Gastroesophageal sphincter (tissue), 4 donors: Measurements from ENCODE around the gene ZNF385B. TPM values are rescaled to one million over a fixed set of nuclear protein-coding genes. Genes with fewer than 3 reads are reported as not detected.
A peak's percentile ranks its signal among the peaks of the same experiment; 100 is the strongest.

ENCODE experiments used
- ATAC-seq: fragments of 150-250 bp; one replicate; pipeline ENCODE4 v1.9.1; 2016; ENCODE audit warnings: mild to moderate bottlenecking, moderate library complexity
- H3K27ac ChIP-seq, 4 donors: fragments of 200-600 bp; sonication (generic) in 3 of 4; 1 replicate in 3 of 4; 2 replicates in 1 of 4; pipeline ENCODE4 v1.5.1; 2016 to 2019
- H3K27me3 ChIP-seq: fragments of 200-600 bp; sonication (generic); one replicate; pipeline ENCODE4 v1.5.1; 2019
- H3K36me3 ChIP-seq, 2 donors: fragments of 200-600 bp; sonication (generic); one replicate each; pipeline ENCODE4 v1.5.1; 2019; ENCODE audit warnings: control low read depth in 1 of 2
- H3K4me1 ChIP-seq, 3 donors: fragments of 200-600 bp; sonication (generic); 1 replicate in 2 of 3; 2 replicates in 1 of 3; pipeline ENCODE4 v1.5.1; 2016 to 2019; ENCODE audit warnings: control low read depth in 2 of 3
- H3K4me3 ChIP-seq, 2 donors: fragments of 200-600 bp; sonication (generic); one replicate each; pipeline ENCODE4 v1.5.1; 2019; ENCODE audit warnings: mild to moderate bottlenecking in 1 of 2, moderate library complexity in 1 of 2
- H3K9me3 ChIP-seq, 3 donors: fragments of 200-600 bp; sonication (generic); one replicate each; pipeline ENCODE4 v1.5.1; 2017 to 2019; ENCODE audit warnings: control low read depth in 2 of 3
- EP300 ChIP-seq: sonication (generic); formaldehyde crosslinking; IDR thresholded peaks from one replicate; pipeline ENCODE4 v1.6.1; 2017; ENCODE audit warnings: antibody characterized with exemption, mild to moderate bottlenecking
- POLR2A ChIP-seq, 2 donors: fragments of 450-650 bp; IDR thresholded peaks; one replicate each; pipeline ENCODE4 v1.6.1; 2017; ENCODE audit warnings: antibody characterized with exemption in 2 of 2, mild to moderate bottlenecking in 2 of 2, moderate library complexity in 1 of 2
- POLR2AphosphoS5 ChIP-seq: sonication (generic); formaldehyde crosslinking; IDR thresholded peaks from one replicate; pipeline ENCODE4 v1.6.1; 2017; ENCODE audit warnings: antibody characterized with exemption
- WGBS, 2 donors: methylation state at CpG; one replicate each; pipeline ENCODE4 v1.1.5; 2018; ENCODE audit warnings: low coverage in 1 of 2; 5-methylcytosine and 5-hydroxymethylcytosine counted together
- total RNA-seq, 4 donors: library from RNA; depleted of rRNA; stranded (reverse); fragments of >200 nt; gene quantifications; one replicate each; pipeline ENCODE4 v1.1.0, GENCODE V29; 2016
- TF ChIP-seq, protein P1 (sequence below), 4 experiments: fragments of 200-600 bp in 2 of 4; fragments of 450-650 bp in 2 of 4; sonication (generic) in 1 of 4; IDR thresholded peaks; one replicate each; pipeline ENCODE4 v1.5.1; 2017 to 2019; ENCODE audit warnings: antibody characterized with exemption in 4 of 4, mild to moderate bottlenecking in 2 of 4, moderate library complexity in 2 of 4

The ZNF385B gene
- total RNA-seq, 4 donors from 2014 or later, result 2.7 to 7.6 (median 3.9) TPM

DNA sequence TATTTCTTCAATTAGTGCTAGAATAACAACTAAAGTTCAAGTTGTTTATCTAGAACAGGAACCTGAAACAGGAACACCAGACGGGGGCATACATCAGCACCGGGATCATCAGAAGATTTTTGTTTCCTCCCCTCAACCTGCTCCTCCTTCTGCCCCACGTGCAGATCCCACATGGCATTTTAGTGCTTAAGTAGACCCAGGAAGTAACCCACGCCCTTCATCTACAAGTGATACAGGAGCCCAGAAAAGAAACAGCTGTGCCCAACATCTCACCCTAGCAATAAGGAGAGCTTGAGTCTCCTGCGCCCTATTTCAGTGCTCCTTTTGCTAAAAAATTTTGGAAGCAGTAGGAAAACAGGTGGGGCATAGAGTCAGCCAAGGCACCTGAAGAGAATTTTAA lies 5.2 kb downstream of the ZNF385B start:
- H3K27ac ChIP-seq, result peak overlapping the region in 2 of 4 donors; percentile 1 to 48
- TF ChIP-seq EP300 (no peak), POLR2AphosphoS5 (no peak), POLR2A (IDR thresholded peaks at IDR 0.05) (no peak)
- TF ChIP-seq, protein P1, sequence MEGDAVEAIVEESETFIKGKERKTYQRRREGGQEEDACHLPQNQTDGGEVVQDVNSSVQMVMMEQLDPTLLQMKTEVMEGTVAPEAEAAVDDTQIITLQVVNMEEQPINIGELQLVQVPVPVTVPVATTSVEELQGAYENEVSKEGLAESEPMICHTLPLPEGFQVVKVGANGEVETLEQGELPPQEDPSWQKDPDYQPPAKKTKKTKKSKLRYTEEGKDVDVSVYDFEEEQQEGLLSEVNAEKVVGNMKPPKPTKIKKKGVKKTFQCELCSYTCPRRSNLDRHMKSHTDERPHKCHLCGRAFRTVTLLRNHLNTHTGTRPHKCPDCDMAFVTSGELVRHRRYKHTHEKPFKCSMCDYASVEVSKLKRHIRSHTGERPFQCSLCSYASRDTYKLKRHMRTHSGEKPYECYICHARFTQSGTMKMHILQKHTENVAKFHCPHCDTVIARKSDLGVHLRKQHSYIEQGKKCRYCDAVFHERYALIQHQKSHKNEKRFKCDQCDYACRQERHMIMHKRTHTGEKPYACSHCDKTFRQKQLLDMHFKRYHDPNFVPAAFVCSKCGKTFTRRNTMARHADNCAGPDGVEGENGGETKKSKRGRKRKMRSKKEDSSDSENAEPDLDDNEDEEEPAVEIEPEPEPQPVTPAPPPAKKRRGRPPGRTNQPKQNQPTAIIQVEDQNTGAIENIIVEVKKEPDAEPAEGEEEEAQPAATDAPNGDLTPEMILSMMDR (IDR thresholded peaks at IDR 0.05), result no peak

DNA sequence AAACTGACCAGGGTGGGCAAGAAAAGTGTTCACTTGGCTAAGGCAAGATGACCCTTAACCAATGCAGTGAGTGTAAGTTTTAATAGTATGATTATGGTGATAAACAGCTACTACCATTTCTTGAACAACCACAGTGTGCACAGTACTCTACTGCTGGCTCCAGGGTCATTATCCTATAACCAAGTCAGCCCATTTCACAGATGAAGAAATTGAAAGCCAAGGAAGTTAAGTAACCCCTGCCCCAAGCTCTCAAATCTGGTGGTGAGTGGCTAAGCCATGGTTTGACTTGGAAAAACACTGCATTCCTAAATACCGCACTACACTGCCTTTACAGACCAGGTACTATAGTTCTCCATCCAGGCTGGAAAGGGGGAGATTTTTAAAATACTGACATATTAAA lies 5.7 kb downstream of the ZNF385B start:
- Histone ChIP-seq H3K27ac (peak overlapping the region in 2 of 4 donors; percentile 2 to 48), H3K4me3 (no peak overlapping the region), H3K36me3 (no peaks in the 10 kb centered on the region), H3K4me1 (peaks cover 0 to 29% (median 0%) of the 10 kb centered on the region in 3 donors), H3K27me3 (peaks cover 6% of the 10 kb centered on the region), H3K9me3 (no peaks in the 10 kb centered on the region)
- ATAC-seq, result no peak
- TF ChIP-seq POLR2A (IDR thresholded peaks at IDR 0.05) (no peak), POLR2AphosphoS5 (no peak), EP300 (no peak)
- TF ChIP-seq, protein P1 (IDR thresholded peaks at IDR 0.05), result no peak
- WGBS, 2 donors, result 63 to 100% methylated on average over 1 of the region's 1 CpG

More for the DNA sequence above, 5.2 kb downstream of the ZNF385B start:
- Histone ChIP-seq H3K27me3 (peaks cover 12% of the 10 kb centered on the region), H3K9me3 (no peaks in the 10 kb centered on the region), H3K36me3 (no peaks in the 10 kb centered on the region), H3K4me1 (peaks cover 0 to 32% (median 0%) of the 10 kb centered on the region in 3 donors), H3K4me3 (no peak overlapping the region)
- ATAC-seq, result no peak
- WGBS, 2 donors, result 25 to 52% methylated on average over 4 to 5 of the region's 5 CpGs

DNA sequence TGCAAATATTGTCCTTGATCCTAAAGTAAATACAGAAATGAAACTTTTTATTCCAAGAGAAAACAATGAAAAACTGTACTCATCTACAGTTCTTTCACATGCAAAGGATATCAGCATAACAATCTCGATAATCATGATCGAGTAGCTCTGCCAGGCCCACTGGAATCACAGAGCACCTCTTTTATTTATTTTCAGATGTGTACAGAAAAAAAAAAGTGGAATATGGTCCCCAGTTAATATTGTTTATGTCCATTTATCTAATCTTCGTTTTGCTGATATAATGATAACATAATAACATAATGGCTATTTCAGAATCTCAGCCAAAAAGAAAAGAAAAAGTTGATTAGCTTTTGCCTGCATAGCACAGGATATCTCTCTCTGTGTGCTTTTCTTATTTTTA lies 6.5 kb downstream of the ZNF385B start:
- Histone ChIP-seq H3K27me3 (no peaks in the 10 kb centered on the region), H3K27ac (no peak overlapping the region), H3K4me1 (peaks cover 0 to 23% (median 0%) of the 10 kb centered on the region in 3 donors), H3K4me3 (no peak overlapping the region), H3K36me3 (no peaks in the 10 kb centered on the region), H3K9me3 (no peaks in the 10 kb centered on the region)
- TF ChIP-seq, protein P1 (IDR thresholded peaks at IDR 0.05), result no peak
- TF ChIP-seq POLR2A (IDR thresholded peaks at IDR 0.05) (no peak), POLR2AphosphoS5 (no peak), EP300 (no peak)
- no peak for ATAC-seq
- 50 to 59% methylated on average over 3 of the region's 3 CpGs for WGBS, 2 donors

DNA sequence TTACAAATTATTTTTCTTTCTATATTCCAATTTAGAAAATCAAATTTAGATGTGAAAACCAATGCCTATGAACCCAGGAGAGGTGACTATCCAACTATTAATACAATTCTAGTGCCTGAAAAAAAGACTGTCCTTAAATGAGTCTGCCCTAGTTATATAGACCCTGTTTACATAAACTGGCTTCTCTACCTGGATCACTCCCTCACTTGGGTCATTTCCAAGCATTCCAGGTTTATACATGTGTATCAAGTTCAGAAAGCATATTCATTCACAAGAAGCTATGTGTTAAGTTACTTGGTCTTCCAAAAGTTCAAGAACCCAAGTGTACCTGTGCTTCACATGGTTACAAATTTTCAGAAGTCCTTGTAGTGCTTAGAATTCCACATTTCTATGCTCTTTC lies 8.3 kb downstream of the ZNF385B start:
- Histone ChIP-seq H3K9me3 (no peaks in the 10 kb centered on the region), H3K36me3 (no peaks in the 10 kb centered on the region), H3K27me3 (no peaks in the 10 kb centered on the region), H3K27ac (no peak overlapping the region), H3K4me3 (no peak overlapping the region), H3K4me1 (peaks cover 0 to 15% (median 0%) of the 10 kb centered on the region in 3 donors)
- ATAC-seq, result no peak
- no peak for TF ChIP-seq POLR2A (IDR thresholded peaks at IDR 0.05)
- no peak for TF ChIP-seq POLR2AphosphoS5
- TF ChIP-seq, protein P1 (IDR thresholded peaks at IDR 0.05), result no peak
- no peak for TF ChIP-seq EP300

DNA sequence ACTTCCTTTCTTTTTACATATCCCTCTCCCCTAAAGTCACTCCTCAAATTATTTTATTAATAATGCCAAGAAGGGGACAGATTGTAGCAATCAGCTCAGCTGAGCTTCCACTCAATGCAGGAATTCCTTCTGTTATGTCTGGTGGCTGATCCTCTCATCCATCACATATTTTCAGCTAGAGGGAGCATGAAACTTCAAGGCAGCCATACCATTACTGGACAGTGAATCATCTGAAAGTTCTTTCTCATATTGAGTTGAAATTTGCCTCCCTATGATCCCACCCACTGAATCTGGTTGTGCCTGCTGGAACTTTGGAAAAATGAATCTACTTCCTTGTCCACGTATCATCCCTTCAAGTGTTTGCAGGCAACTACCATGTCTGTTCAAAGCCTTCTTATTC lies 11.2 kb downstream of the ZNF385B start:
- Histone ChIP-seq H3K9me3 (no peaks in the 10 kb centered on the region), H3K36me3 (no peaks in the 10 kb centered on the region), H3K4me1 (peaks cover 0 to 11% (median 0%) of the 10 kb centered on the region in 3 donors), H3K27me3 (no peaks in the 10 kb centered on the region), H3K27ac (no peak overlapping the region), H3K4me3 (no peak overlapping the region)
- 43 to 50% methylated on average over 1 of the region's 1 CpG for WGBS, 2 donors
- ATAC-seq, result no peak
- TF ChIP-seq POLR2AphosphoS5 (no peak), POLR2A (IDR thresholded peaks at IDR 0.05) (no peak), EP300 (no peak)
- TF ChIP-seq, protein P1 (IDR thresholded peaks at IDR 0.05), result peak in 1 of 4 experiments; percentile 24
